GM11168 (cell line): ENCODE measurements around the gene DGKI.

Experiments
- in situ Hi-C: fragments of 300-500 bp; cut with MboI; formaldehyde crosslinking; loops from one replicate; pipeline ENCODE4 v1.12.0; 2022; ENCODE audit warnings: low sequenced_read_pairs; ENCODE audit not compliant: unreplicated experiment

DGKI gene

DNA sequence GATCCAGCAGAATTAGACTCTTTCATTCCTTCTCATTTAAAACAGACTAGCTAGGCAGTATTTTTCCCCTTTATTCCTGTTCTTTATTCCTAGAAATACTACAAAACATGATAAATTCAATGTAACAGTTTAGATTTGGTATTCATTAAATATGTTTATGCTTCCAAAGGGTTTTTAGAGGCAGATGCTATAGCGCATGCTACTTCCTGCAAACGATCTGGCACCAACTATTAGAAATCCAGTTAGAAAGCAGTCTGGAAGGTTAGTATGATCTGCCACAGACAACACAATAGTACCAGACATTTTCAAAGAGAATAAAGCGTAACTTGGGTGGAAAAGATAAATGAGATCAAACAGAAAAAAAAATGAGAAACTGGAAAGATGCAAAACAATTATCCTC lies 439.7 kb downstream of the DGKI start:
- in situ Hi-C loops = no loop called here

DNA sequence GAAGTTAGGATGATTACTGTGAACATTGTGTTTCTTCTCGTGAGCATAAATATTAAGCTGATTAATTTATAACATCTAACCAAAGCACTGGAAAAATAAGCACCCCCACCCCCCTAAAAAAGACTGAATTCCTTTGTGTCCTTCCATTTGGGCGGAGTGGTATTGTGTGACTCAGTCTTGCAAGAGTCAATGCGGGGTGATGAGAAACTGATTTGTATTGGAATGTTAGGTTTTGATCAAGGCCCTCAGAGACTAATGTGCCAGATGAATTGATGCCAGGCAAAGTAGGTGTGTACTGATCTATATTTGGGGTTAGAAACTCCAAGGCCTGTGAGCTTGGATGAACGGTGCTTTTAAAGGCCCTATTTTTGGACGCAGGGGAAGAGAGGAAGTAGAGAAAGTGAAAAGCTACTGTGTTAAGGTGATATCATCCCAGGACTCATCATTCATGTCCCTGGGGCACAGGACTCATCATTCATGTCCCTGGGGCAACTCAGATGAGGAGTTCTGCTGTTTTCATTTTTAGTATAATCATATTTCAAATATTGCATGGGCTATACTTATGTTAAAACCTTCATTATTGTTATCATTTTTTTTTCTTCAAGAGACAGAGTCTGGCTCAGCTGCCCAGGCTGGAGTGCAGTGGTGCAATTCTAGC lies 442.0 kb downstream of the DGKI start:
- in situ Hi-C loops = no loop called here

DNA sequence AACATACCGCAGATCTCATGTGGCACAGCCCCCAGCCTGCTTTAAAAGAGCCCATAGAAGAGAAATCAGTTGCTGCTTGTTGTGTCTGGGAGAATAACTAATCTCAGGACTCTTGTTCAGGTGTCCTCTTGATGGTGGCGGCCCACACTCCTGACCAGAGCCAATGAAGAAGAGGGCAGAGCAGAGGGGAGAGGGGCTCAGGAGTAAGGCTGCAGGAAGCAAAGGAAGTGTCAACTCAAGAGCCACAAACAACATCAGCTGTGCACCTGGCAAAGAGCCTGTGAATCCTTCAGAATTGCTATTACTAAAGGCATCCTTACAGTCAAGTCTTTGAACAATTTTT lies 443.4 kb downstream of the DGKI start:
- in situ Hi-C loops = no loop called here

DNA sequence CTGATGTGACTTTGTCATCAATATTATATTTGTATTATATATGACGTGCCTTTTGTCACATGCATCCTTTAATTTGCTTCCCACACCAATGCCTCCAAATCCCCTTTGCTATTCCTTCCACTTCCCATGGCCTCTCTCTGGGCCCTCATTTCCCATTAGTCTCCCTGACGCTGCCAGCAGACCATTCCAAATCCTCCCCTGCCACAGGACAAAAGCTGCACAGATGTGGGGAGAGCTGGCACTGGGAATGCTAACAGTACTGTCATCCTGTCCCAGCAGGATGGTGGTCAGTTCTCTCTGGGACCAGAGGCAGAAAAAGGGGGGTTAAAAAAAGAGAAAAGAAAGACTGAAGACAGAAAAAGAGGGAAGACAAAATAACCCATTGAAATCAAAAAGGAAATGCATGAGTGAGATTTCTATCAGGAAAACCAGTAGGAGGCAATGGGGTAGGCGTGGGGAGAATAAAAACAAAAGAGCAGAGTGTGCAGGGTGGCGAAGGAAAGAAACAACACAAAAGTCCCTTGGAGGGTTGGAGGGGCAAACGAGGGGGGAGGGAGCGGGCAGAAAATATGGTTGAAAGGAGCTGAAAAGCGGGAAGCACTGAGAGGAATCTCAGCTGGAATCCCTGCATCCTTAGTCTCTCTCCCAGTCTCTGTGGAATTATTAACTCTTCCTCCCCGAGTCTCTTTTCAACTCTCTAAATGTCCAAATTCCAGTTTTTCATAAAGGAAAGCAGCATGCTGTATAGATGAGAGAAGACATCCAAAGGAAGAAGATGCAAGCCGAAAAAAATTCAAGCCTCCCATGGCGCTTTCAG lies 444.0 kb downstream of the DGKI start:
- in situ Hi-C loops = no loop called here

DNA sequence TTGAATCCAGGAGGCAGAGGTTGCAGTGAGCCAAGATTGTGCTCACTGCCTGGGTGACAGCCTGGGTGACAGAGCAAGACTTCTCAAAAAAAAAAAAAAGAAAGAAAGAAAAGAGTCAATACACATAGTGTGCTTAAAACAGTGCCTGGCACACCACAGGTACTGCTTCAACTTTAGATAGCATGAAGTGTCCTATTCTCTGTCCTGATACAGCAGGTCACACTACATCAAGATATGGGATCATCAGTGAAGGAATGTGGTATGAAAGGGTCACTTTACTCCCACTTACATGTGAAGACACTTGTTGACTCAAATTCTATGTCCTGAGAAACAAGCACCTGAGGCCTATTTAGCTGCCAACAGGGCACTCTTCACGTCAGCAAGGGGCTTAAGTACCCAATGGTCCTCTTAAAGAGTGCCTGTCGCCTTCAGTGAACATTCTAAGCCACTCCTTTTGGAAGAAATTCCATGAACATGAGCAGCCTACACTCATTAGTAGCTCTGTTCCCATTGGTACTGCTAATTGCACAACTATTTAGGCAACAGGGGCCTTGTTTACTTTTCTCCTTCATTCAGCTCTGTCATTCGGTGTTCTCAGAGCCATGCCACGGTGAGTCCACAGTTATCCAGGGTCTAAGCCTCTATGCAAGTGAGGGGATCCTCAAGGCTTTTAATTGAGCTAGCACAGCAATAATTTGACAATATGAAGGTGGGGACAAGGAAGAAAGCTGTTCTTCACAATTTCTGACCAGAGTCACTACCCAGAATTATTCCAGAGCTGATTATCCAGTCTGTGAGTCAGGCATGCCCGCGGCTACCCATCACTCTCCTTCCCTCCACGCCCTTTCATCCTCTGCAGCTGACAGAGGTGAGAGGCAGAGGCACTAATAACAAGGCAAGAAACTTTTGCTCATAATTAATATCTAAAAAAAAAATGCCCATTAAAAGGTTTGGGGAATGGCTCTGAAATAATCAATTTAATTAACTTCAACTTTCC lies 446.6 kb downstream of the DGKI start:
- in situ Hi-C loops = no loop called here

DNA sequence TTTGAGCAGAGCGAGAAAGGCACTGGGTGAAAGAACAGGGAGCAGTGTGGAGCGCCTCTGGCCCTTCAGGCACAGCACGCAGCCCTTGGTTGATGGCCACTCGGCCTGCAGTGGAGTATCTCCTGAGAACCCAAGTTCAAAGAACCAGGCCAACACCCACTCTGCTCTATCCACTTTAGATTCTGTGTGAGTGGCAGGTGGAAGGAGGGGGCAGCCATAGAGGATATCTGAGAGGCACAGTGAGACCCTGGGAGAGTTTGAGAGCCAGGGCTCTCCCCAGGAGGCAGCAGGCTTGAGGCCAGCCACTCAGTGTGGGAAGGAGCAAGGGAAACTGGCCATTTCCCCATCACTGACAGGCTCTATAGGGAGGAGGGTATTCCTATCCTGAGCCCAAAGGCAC lies 450.7 kb downstream of the DGKI start:
- in situ Hi-C loops = no loop called here

DNA sequence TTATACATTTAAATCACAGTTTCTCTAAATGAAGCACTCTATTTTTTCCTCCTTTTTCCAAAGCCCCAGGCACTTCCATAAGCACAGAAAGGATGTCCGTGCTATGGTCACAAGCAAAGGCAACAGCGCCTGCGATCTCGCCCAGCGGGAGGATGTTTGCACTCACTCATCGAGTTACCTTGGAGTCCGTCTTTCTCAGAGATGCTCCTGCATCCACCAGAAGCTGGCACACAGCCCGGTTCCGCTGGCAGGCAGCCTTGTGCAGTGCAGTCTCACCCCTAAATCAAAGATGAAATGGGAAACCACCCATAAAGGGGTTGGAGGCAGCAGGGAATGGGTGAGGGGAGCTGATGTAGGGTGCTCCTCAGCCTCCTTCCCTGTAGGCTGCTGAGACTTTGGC lies 451.4 kb downstream of the DGKI start:
- in situ Hi-C loops = no loop called here

DNA sequence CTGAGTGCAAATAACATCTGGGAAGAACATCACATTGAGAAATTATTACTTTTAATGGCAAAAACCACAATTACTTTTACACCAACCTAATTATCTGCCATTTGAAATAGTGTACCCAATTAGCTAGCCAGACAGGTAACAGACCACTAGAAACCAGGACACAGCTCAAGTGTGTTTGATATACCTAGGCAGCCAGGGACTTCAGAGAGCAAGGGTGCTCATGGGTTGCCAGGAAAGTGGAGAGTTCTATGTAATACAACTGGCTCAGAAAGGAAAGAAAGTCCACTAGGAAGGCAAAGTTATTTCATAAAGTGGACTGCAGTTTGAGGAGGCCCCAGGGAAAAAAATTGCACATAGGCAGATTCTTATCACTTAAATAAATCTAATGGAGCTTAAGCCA lies 453.2 kb downstream of the DGKI start:
- in situ Hi-C loops = no loop called here

DNA sequence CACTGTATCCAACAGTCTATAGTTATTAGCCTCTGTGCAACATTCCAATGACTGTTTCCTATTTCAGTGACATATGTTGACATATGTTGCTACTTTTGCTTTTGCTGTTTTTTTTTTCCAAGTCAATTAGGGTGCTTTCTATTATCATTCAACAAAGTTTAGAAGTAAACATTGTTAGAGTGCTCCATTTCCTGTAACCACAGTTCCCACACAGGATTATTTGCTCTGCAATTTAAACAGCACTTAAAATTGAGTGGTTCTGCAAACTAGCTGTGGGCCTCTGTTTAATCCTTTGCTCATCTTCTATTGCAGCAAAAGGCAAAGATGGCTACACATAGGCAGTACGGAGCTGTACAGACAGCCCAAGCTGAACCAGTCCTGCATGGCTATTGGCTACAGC lies 456.7 kb downstream of the DGKI start:
- in situ Hi-C loops = no loop called here

DNA sequence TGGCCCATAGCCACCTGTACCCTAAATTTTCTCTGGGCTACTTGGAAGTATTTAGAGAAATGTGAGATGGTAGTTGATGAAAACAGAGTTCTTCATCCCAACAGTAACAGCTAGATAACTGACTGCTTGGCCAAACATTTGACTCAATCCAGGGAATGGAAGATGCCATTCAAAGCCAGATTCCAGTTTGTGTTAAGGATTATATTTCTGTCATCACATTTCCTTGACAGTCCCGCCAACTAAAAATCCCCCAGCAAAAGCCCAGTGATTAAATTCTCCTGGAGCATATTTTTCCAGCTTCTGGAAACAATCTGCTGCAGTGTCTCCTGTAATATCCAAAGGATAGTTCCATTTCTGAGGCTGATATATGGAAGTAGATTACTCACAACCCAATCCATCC lies 457.9 kb downstream of the DGKI start:
- in situ Hi-C loops = no loop called here

DNA sequence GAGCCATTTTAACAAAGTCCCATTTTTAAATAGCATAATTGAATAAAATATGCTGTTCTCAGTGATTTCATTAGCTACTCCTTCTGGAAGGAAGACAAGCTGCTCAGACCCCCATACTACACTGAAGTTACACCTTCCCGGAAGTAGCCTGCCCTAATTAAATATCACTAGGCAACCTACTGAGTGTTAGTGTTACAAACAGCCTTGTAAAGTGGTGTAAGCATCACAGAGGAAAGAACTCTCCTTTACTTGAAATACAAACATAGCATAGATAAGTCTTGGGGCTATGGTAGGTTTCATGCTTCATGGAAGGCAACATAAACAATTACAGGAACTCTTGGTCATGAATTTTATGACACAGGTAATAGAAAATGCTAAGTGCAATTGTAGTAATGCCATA lies 459.8 kb downstream of the DGKI start:
- in situ Hi-C loops = no loop called here

DNA sequence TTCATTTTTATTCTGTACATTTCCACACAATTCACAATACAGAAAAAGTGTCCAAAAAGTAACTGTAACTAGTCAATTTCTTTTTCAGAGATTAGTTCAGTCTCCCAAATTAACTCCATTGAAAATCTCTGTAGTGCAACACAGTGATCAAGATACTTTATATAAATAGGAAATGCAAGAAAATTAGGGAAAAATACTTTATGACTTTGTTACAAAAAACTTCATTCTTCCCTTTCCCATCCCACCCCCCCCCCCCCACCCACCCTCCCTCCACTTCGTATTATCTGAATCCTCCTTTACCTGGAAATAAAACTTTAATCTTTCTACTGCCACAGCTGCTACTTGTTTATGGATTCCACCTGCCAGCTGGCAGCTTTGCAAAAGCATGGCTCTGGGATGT lies 465.7 kb downstream of the DGKI start:
- in situ Hi-C loops = no loop called here

DNA sequence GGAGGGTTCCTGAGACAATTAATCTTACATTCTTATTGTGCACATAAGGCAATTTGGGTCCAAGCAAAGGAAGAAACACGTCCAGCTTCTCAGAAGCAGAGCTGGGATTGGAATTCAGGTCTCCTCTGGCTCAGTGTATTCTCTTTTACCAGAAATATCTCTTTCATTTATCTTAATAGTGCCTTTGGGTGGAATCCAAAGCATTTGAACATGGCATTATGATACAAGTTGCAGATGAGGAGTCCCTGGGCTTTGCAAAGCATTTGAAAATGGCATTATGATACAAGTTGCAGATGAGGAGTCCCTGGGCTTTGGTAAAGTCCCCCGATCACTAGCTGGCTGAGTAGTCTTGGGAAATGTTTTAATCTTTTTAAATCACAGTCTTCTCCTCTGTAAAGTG lies 473.3 kb downstream of the DGKI start:
- in situ Hi-C loops = no loop called here

DNA sequence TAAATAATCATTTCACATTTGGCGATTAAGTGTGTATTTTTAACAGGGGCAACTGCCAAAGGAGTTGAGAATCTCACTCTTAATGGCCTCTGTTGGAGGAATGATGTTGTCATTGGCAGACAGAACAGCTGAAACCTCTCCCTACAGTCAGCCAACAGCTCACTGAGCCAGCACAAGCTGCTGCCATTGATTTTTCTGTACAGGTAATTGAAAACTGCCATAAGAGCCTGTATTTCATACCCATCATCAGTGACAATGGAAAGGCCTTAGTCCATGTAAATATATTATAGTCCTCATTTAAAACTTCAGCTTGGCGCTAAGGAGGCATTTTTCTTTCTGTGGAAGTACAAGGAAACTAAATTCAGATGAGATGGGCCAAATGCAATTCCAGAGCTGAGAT lies 475.2 kb downstream of the DGKI start:
- in situ Hi-C loops = no loop called here

DNA sequence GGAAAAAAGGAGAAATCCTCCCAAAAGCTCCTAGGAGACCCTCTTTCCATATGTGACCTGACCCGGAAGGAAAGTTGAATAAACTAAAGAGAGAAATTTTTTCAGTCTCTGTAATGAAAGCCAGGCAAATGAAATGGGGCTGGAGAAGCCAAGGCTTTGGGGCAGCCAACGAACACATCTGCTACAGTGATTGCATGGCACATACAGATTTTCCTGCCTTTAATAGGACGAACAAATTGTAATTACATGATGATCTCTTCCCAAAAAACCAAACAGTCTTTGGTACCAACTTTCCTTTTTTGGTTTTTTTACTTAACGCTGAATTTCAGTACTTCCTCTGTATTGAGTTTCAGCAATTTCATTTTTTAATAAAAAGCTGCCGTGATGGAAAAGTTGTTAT lies 479.8 kb downstream of the DGKI start:
- in situ Hi-C loops = no loop called here

DNA sequence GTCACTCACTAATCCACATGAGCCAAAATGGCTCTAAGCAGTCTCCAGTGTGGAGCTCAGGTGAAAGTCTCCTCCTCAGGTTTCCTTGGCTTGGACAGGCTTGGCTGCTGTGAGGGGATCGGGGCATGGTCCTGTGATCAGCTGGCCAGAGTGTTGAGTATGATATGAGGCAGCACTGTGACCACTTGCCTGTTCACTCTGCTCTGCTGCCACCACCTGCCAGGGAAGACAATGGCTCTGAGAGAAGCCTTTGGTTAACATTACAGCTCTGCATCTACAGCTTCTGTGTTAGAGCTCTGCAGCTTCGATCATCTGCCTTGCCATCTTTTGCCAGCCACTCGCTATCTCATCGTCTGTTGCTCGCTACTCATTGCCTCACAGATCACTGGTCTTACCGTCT lies 483.1 kb downstream of the DGKI start:
- in situ Hi-C loops = no loop called here

DNA sequence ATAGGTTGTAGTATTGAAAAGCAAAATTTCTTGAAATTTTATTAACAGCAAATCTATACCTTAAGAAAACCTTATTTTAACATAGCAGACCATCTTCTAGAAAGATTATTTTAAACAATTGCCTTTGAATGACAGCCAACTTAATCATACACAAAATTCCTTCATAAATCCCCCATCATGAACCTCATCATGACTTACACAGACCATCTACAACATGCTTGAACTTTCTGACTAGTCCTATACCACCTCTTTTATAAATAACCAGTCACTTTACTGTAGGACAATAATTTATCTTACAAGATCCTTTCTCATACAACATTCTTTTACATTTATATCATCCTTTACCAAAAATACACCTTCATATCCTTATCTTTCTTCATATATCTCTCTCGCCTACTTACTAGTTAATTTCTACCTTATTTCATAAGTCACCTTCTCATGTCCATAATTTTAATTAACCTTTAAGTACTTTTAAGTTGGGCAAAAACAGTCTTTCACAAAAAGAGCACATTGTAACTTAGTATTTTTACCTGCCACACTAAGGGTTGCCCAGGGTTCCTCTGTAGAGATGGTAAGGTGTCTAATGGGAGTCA lies 486.6 kb downstream of the DGKI start:
- in situ Hi-C loops = no loop called here

DNA sequence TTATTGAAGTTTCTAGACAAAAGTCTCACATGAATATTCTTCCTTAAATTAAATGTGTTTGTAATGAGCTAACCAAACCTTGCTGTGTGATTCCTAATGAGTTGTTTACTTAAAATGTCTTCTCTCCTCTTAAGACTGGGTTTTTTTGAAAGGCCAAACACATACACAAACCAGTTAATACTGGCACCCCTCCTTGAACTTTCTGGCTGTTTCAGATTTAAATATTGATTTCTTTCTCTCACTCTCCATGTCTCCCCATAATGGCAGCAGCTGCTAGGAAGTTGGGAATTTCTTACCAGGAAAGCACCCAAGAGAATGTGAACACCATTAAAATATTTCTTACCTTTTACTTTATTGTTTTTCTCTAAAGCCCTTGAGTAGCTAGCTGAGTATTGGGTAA lies 491.8 kb downstream of the DGKI start:
- in situ Hi-C loops = no loop called here

DNA sequence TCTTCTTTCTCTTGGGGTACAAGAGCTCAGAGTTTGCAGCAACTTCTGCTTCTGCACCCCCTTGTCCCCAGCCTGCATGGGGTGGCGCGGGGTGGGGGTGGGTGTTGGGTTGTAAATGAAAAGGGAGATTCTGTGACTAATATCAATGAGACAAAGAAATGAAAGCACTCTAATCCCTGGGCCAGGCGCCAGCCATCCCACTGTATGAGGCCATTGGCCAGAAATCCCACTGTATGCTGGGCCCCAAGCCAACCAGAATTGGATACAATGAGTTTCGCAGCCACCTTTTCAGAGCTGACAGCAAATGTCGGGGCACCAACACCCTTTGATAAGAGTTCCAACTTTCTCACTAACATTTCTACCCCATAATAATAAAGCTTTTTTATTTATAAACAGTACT lies 492.4 kb downstream of the DGKI start:
- in situ Hi-C loops = no loop called here

DNA sequence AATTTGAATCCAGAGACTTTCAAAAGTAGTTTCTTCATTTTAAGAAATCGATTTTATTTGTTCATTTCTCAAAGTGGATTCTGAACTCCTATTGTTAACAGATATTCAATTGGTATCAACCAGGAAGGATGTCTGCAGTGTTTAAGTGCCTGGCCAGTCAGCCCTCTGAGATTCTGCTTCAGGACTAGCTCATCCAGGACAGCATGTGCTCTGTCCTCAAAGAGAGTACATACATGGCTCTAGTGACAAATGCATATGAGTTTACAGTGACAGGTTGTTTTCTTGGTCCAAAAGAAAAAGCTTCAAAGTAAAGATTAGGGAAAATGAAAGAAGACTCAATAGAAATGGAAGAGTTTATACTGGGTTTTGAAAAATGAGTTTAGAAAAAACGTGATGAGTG lies 494.8 kb downstream of the DGKI start:
- in situ Hi-C loops = no loop called here
